H1 (cell line): ENCODE data around the gene VOPP1. TPM values are rescaled to one million over a fixed set of nuclear protein-coding genes. Genes with fewer than 3 reads are reported as not detected.

Experiments used
- CTCF ChIA-PET: fragments of 300-600 bp; sonication (Branson Sonifier 250); formaldehyde crosslinking; loops from one replicate; lab custom pipeline; 2021; ENCODE audit not compliant: partially characterized antibody; lab: Charles Lee
- POLR2A ChIA-PET: fragments of 300-600 bp; sonication (Branson Sonifier 250); formaldehyde crosslinking; loops from one replicate; lab custom pipeline; 2021; ENCODE audit warnings: inconsistent platforms; ENCODE audit not compliant: partially characterized antibody; lab: Charles Lee
- DNase-seq, 2 experiments: peaks; one replicate each; pipeline versions ENCODE4 v3.0.0 to v3.0.0-alpha.2; 2010 to 2022; ENCODE audit warnings: low spot score in 2 of 2, low read depth in 1 of 2, mixed read lengths in 1 of 2
- FAIRE-seq: peaks from 2 replicates; lab custom pipeline; 2011; peaks lifted over from hg19 to GRCh38; lab: Jason Lieb, UNC
- H2AFZ ChIP-seq: 2 replicates; pipeline ENCODE4 v1.8.1; 2012; ENCODE audit warnings: low read length, inconsistent platforms
- H2AK5ac ChIP-seq: 2 replicates; pipeline ENCODE4 v1.6.1; 2013; ENCODE audit warnings: low read depth, low read length
- H2BK120ac ChIP-seq: replicated peaks from 2 replicates; pipeline ENCODE3; 2013; ENCODE audit warnings: low read depth, low read length, inconsistent platforms
- H2BK12ac ChIP-seq: 2 replicates; pipeline ENCODE4 v1.6.1; 2013; ENCODE audit warnings: low read depth, low read length
- H2BK15ac ChIP-seq: 2 replicates; pipeline ENCODE4 v1.6.1; 2013; ENCODE audit warnings: low read length
- H2BK20ac ChIP-seq: 2 replicates; pipeline ENCODE4 v1.6.1; 2013; ENCODE audit warnings: low read length
- H2BK5ac ChIP-seq: 2 replicates; pipeline ENCODE4 v1.6.1; 2013; ENCODE audit warnings: low read depth, low read length
- H3K14ac ChIP-seq: 2 replicates; pipeline ENCODE4 v1.6.1; 2013; ENCODE audit warnings: inconsistent platforms; ENCODE audit not compliant: insufficient read length
- H3K18ac ChIP-seq: 2 replicates; pipeline ENCODE4 v1.6.1; 2013; ENCODE audit warnings: low read length; ENCODE audit errors: extremely low read depth
- H3K23ac ChIP-seq: 2 replicates; pipeline ENCODE4 v1.6.1; 2013; ENCODE audit warnings: inconsistent platforms; ENCODE audit not compliant: insufficient read length
- H3K23me2 ChIP-seq: 2 replicates; pipeline ENCODE4 v1.6.1; 2013; ENCODE audit warnings: low read depth, low read length
- H3K27ac ChIP-seq: 2 replicates; pipeline ENCODE4 v1.6.1; 2011; ENCODE audit warnings: low read depth, low read length, inconsistent platforms
- H3K27me3 ChIP-seq, 4 experiments: replicated peaks in 1 of 4; 1 replicate in 1 of 4; 2 replicates in 3 of 4; pipeline versions ENCODE4 v1.6.1 to v1.8.1; 2011 to 2013; ENCODE audit warnings: low read length in 3 of 4, mild to moderate bottlenecking in 3 of 4, inconsistent platforms in 2 of 4, mixed read lengths in 2 of 4, moderate library complexity in 1 of 4; ENCODE audit not compliant: control insufficient read depth in 3 of 4, insufficient read depth in 3 of 4; ENCODE audit errors: extremely low read depth in 1 of 4
- H3K36me3 ChIP-seq, 4 experiments: 2 replicates each; pipeline versions ENCODE4 v1.6.1 to v1.8.1; 2011 to 2013; ENCODE audit warnings: mild to moderate bottlenecking in 4 of 4, low read length in 3 of 4, moderate library complexity in 2 of 4, control low read depth in 1 of 4, inconsistent platforms in 1 of 4; ENCODE audit not compliant: insufficient read depth in 4 of 4, control insufficient read depth in 2 of 4
- H3K4ac ChIP-seq: replicated peaks from 2 replicates; pipeline ENCODE3; 2013; ENCODE audit warnings: low read length, low read depth, mixed read lengths, inconsistent platforms; ENCODE audit not compliant: insufficient read length
- H3K4me1 ChIP-seq, 4 experiments: replicated peaks in 1 of 4; 1 replicate in 1 of 4; 2 replicates in 3 of 4; pipeline versions ENCODE4 v1.6.1 to v1.8.1; 2011 to 2013; ENCODE audit warnings: low read length in 3 of 4, inconsistent platforms in 2 of 4, mixed read lengths in 1 of 4; ENCODE audit not compliant: insufficient read depth in 4 of 4, control insufficient read depth in 3 of 4
- H3K4me2 ChIP-seq, 2 experiments: 2 replicates each; pipeline versions ENCODE4 v1.6.1 to v1.8.1; 2011 to 2013; ENCODE audit warnings: low read depth in 2 of 2, low read length in 2 of 2, control low read depth in 1 of 2, inconsistent platforms in 1 of 2, mild to moderate bottlenecking in 1 of 2; ENCODE audit not compliant: insufficient read depth in 1 of 2
- H3K4me3 ChIP-seq, 4 experiments: fragments of 200-600, 300-600 bp in 1 of 4; sonication (generic), shearing (Covaris generic), sonication (Bioruptor Twin) in 1 of 4; 2 replicates each; pipeline versions ENCODE4 v1.5.1 to v1.8.1; 2011 to 2016; ENCODE audit warnings: low read length in 4 of 4, low read depth in 3 of 4, control low read depth in 2 of 4, inconsistent platforms in 2 of 4, mild to moderate bottlenecking in 2 of 4, mixed read lengths in 1 of 4, moderate library complexity in 1 of 4; ENCODE audit not compliant: insufficient read depth in 2 of 4; ENCODE audit errors: extremely low read depth in 1 of 4
- H3K56ac ChIP-seq: replicated peaks from 2 replicates; pipeline ENCODE3; 2013; ENCODE audit warnings: low read depth, mild to moderate bottlenecking, mixed read lengths, low read length, inconsistent platforms; ENCODE audit not compliant: insufficient read length
- H3K79me1 ChIP-seq: 2 replicates; pipeline ENCODE4 v1.6.1; 2013; ENCODE audit warnings: low read depth, low read length, control low read depth
- H3K79me2 ChIP-seq, 2 experiments: 2 replicates each; pipeline versions ENCODE4 v1.6.1 to v1.8.1; 2012 to 2013; ENCODE audit warnings: low read length in 2 of 2, mild to moderate bottlenecking in 2 of 2, inconsistent platforms in 1 of 2; ENCODE audit not compliant: insufficient read depth in 2 of 2, control insufficient read depth in 1 of 2
- H3K9ac ChIP-seq, 4 experiments: replicated peaks in 1 of 4; 1 replicate in 1 of 4; 2 replicates in 3 of 4; pipeline versions ENCODE4 v1.6.1 to v1.8.1; 2011 to 2013; ENCODE audit warnings: low read depth in 3 of 4, low read length in 3 of 4, control low read depth in 2 of 4, mild to moderate bottlenecking in 2 of 4, moderate library complexity in 2 of 4, inconsistent platforms in 1 of 4; ENCODE audit errors: extremely low read depth in 1 of 4
- H3K9me3 ChIP-seq, 2 experiments: 2 replicates each; pipeline versions ENCODE4 v1.6.1 to v1.8.1; 2012 to 2013; ENCODE audit warnings: mild to moderate bottlenecking in 2 of 2, moderate library complexity in 2 of 2, control low read depth in 1 of 2, inconsistent platforms in 1 of 2, low read depth in 1 of 2, low read length in 1 of 2, mixed read lengths in 1 of 2; ENCODE audit not compliant: insufficient read depth in 2 of 2
- H4K20me1 ChIP-seq, 2 experiments: replicated peaks in 1 of 2; 2 replicates each; pipeline versions ENCODE3 to v1.8.1; 2011 to 2013; ENCODE audit warnings: inconsistent platforms in 2 of 2, low read length in 2 of 2, mild to moderate bottlenecking in 1 of 2; ENCODE audit not compliant: insufficient read depth in 2 of 2, control insufficient read depth in 1 of 2
- H4K5ac ChIP-seq: 2 replicates; pipeline ENCODE4 v1.6.1; 2013; ENCODE audit warnings: low read length, low read depth, mixed read lengths, inconsistent platforms; ENCODE audit not compliant: insufficient read length
- H4K8ac ChIP-seq: 2 replicates; pipeline ENCODE4 v1.8.0; 2013; ENCODE audit warnings: mild to moderate bottlenecking, moderate library complexity, low read length, inconsistent platforms; ENCODE audit not compliant: insufficient read depth; ENCODE audit errors: extremely low read depth
- H4K91ac ChIP-seq: replicated peaks from 2 replicates; pipeline ENCODE3; 2013; ENCODE audit warnings: low read length, mixed read lengths, inconsistent platforms; ENCODE audit not compliant: insufficient read length
- RAD21 ChIP-seq, 2 experiments: IDR thresholded peaks in 1 of 2; conservative IDR thresholded peaks in 1 of 2; 2 replicates each; pipeline ENCODE4 v1.6.1; 2011; ENCODE audit warnings: low read depth in 2 of 2, low read length in 2 of 2, improper control_type of control experiment in 1 of 2, inconsistent platforms in 1 of 2, mild to moderate bottlenecking in 1 of 2, moderate library complexity in 1 of 2
- WGBS, 2 experiments: shearing (Covaris generic) in 1 of 2; methylation state at CpG; one replicate each; pipeline versions ENCODE4 v1.1.6 to v1.1.7; 2013 to 2015; ENCODE audit warnings: low lambda C conversion rate in 2 of 2, mixed read lengths in 2 of 2, inconsistent platforms in 1 of 2, low coverage in 1 of 2, missing lambda C conversion rate in 1 of 2; ENCODE audit not compliant: insufficient replicate concordance in 2 of 2, insufficient coverage in 1 of 2, insufficient read length in 1 of 2; ENCODE audit errors: extremely low coverage in 1 of 2, missing lambda C conversion rate in 1 of 2; 5-methylcytosine and 5-hydroxymethylcytosine counted together
- polyA plus RNA-seq, 7 experiments: library from polyadenylated mRNA; depleted of rRNA in 3 of 7; stranded (reverse) in 5 of 7; unstranded in 2 of 7; fragments of >200 nt in 5 of 7; fragments of 200-250 nt in 2 of 7; gene quantifications; 1 replicate in 5 of 7; 2 replicates in 1 of 7; 4 replicates in 1 of 7; pipeline versions ENCODE4 v1.2.1 to v1.2.3, GENCODE V29; 2011 to 2013; ENCODE audit warnings: missing spikeins in 2 of 7, mixed read lengths in 2 of 7
- total RNA-seq: library from RNA; stranded (reverse); fragmentation: NEBNext Ultra II Directional; extraction: Animal tissue kit (Norgen Biotek cat#: 25700); gene quantifications from 2 replicates; pipeline ENCODE4 v1.2.1, GENCODE V29; 2021

The VOPP1 gene
- total and polyA plus RNA-seq, 2 of the 8 experiments (the other 6 are each of a cell fraction or from before 2014, with no cell fraction given), result 44.7 to 83.0 TPM

GRCh38 chr7:55484241-55484640 lies 88.1 kb downstream of the VOPP1 start:
- no peaks in the 10 kb centered on the region for H3K79me2 ChIP-seq
- peaks cover 0 to 1% (median 0%) of the 10 kb centered on the region in 4 experiments; a peak in 1 of 8 replicates for H3K36me3 ChIP-seq
- H2BK5ac ChIP-seq, result no peak overlapping the region
- DNase-seq, result no peak
- H3K4ac ChIP-seq, result no peak overlapping the region
- ChIA-PET CTCF (interaction anchor here (0.6 to 1.0 kb wide), 2 partner anchors 83 to 90 kb away, joined by 3 to 4 read pairs; no protein-coding TSS in a partner anchor), POLR2A (interaction anchor here (1.5 kb wide), 1 partner anchor 9 kb away, joined by 3 read pairs; no protein-coding TSS in a partner anchor)
- no peak overlapping the region for H3K23ac ChIP-seq
- H2BK20ac ChIP-seq, result no peak overlapping the region
- WGBS, 2 experiments, result 89% methylated on average over 5 of the region's 5 CpGs; no CpG with 5 or more reads in 1 of the 2 experiments
- H3K79me1 ChIP-seq, result no peaks in the 10 kb centered on the region; the same call in 1 of the 2 replicates
- H2BK15ac ChIP-seq, result no peak overlapping the region
- H3K9me3 ChIP-seq, result no peaks in the 10 kb centered on the region
- H3K14ac ChIP-seq, result no peak overlapping the region
- no peak overlapping the region for H3K18ac ChIP-seq
- H2AK5ac ChIP-seq, result no peak overlapping the region
- no peak overlapping the region for H4K91ac ChIP-seq
- H4K5ac ChIP-seq, result no peak overlapping the region
- H3K4me2 ChIP-seq, result no peak overlapping the region
- H3K4me1 ChIP-seq, result no peaks in the 10 kb centered on the region; a peak in 1 of 7 replicates
- H3K27me3 ChIP-seq, result no peaks in the 10 kb centered on the region
- H3K56ac ChIP-seq, result no peak overlapping the region
- H3K9ac ChIP-seq, result no peak overlapping the region
- H2BK120ac ChIP-seq, result no peak overlapping the region
- no peak overlapping the region for H2BK12ac ChIP-seq
- peak overlapping the region; percentile 57; the same call in 1 of the 2 replicates for H4K8ac ChIP-seq
- H3K4me3 ChIP-seq, result no peak overlapping the region
- TF ChIP-seq RAD21 (IDR thresholded peaks at IDR 0.05 in 1 of 2, conservative IDR thresholded peaks at IDR 0.05 in 1 of 2; ENCODE audit: low read depth in 2 of 2, low read length in 2 of 2), result no peak
- TF ChIP-seq, all 59 proteins: peak for 0
- Histone ChIP-seq H3K23me2 (no peaks in the 10 kb centered on the region), H4K20me1 (peaks cover 0 to 9% of the 10 kb centered on the region in 2 experiments), H2AFZ (no peak overlapping the region), H3K27ac (no peak overlapping the region)
- no peak for FAIRE-seq
